Peyer's patch (tissue), 4 donors: ENCODE results near the gene MAD1L1.

Experiments
- POLR2A ChIP-seq, 2 donors: fragments of 450-650 bp; IDR thresholded peaks; one replicate each; pipeline ENCODE4 v1.5.1; 2017; ENCODE audit warnings: antibody characterized with exemption in 2 of 2, mild to moderate bottlenecking in 2 of 2, moderate library complexity in 2 of 2
- TF ChIP-seq, protein P1 (sequence below), 6 experiments: fragments of 450-650 bp in 4 of 6; fragments of 200-600 bp in 2 of 6; sonication (generic) in 1 of 6; IDR thresholded peaks; one replicate each; pipeline ENCODE4 v1.5.1; 2017 to 2019; ENCODE audit warnings: antibody characterized with exemption in 6 of 6, mild to moderate bottlenecking in 3 of 6, moderate library complexity in 1 of 6

DNA sequence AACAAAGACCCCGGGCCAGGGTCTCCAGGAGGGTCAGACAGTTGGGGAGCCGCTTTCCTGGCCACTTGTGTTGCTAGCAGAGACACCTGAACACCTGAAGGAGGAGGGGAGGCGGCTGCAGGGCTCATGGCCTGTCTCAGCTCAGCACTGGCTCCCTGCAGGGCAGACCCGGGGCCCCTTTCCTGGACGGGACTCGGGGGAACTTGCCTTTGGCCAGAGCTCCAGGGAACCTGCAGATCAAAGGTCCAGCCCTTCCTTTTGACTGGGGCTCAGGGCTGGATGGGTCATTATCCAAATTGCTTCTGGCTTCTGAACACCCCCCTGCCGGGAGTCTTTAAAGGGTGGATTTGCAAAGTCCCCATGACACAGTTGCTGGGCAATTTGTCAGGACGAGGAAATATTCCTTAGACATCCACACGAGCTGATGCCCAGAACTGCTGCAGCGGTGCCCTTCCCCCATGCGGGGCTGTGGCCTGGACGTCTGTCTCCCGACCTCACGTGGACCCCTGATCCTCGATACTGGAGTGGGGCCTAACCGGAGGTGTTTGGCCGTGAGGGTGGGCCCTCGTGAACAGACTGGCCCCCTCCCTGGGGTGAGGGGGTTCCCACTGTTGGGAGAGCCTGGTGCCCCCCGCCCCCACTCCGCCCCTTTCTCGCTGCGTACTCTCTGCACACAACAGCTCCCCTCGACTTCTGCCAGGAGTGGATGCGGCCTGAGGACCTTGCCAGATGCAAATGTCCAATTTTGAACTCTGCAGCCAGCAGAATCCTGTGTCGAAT lies 368.4 kb downstream of the MAD1L1 start:
- TF ChIP-seq, protein P1, sequence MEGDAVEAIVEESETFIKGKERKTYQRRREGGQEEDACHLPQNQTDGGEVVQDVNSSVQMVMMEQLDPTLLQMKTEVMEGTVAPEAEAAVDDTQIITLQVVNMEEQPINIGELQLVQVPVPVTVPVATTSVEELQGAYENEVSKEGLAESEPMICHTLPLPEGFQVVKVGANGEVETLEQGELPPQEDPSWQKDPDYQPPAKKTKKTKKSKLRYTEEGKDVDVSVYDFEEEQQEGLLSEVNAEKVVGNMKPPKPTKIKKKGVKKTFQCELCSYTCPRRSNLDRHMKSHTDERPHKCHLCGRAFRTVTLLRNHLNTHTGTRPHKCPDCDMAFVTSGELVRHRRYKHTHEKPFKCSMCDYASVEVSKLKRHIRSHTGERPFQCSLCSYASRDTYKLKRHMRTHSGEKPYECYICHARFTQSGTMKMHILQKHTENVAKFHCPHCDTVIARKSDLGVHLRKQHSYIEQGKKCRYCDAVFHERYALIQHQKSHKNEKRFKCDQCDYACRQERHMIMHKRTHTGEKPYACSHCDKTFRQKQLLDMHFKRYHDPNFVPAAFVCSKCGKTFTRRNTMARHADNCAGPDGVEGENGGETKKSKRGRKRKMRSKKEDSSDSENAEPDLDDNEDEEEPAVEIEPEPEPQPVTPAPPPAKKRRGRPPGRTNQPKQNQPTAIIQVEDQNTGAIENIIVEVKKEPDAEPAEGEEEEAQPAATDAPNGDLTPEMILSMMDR (IDR thresholded peaks at IDR 0.05), result no peak
- no peak for TF ChIP-seq POLR2A (IDR thresholded peaks at IDR 0.05)
